GM12878 (cell line): ENCODE results near the gene ITGA4. TPM values are rescaled to one million over a fixed set of nuclear protein-coding genes. Genes with fewer than 3 reads are reported as not detected.

ENCODE experiments used
- ASH2L ChIP-seq: fragments of 300-600, 200-600 bp; sonication (generic); IDR thresholded peaks from 2 replicates; pipeline ENCODE4 v1.6.1; 2017; ENCODE audit warnings: low read depth, mild to moderate bottlenecking, borderline replicate concordance
- ATF7 ChIP-seq: fragments of 450-650 bp; IDR thresholded peaks from 2 replicates; pipeline ENCODE4 v1.6.1; 2016; ENCODE audit warnings: low read depth, mild to moderate bottlenecking
- CHD1 ChIP-seq: IDR thresholded peaks from 2 replicates; pipeline ENCODE4 v1.6.1; 2012; ENCODE audit warnings: low read depth, low read length, improper control_type of control experiment
- CREM ChIP-seq: IDR thresholded peaks from 2 replicates; pipeline ENCODE4 v1.6.1; 2014; ENCODE audit warnings: antibody characterized with exemption, low read depth
- EP300 ChIP-seq, 2 experiments: fragments of 150-350 bp in 1 of 2; IDR thresholded peaks; 2 replicates each; pipeline ENCODE4 v1.6.1; 2011 to 2012; ENCODE audit warnings: low read depth in 2 of 2, low read length in 2 of 2, borderline replicate concordance in 1 of 2, improper control_type of control experiment in 1 of 2, inconsistent platforms in 1 of 2; ENCODE audit not compliant: control insufficient read depth in 1 of 2
- ESRRA ChIP-seq: IDR thresholded peaks from 2 replicates; pipeline ENCODE4 v1.6.1; 2012; ENCODE audit warnings: mild to moderate bottlenecking, low read length, improper control_type of control experiment
- FOS ChIP-seq: IDR thresholded peaks from 3 replicates; pipeline ENCODE4 v1.6.1; 2011; ENCODE audit warnings: borderline replicate concordance; ENCODE audit not compliant: insufficient read length; ENCODE audit errors: extremely low read depth
- FOXM1 ChIP-seq: IDR thresholded peaks from 2 replicates; pipeline ENCODE4 v1.6.1; 2012; ENCODE audit warnings: low read depth, mild to moderate bottlenecking, inconsistent platforms, low read length, moderate library complexity
- HDGF ChIP-seq: fragments of 450-650 bp; IDR thresholded peaks from 2 replicates; pipeline ENCODE4 v1.6.1; 2016; ENCODE audit warnings: antibody characterized with exemption
- JUND ChIP-seq: IDR thresholded peaks from 2 replicates; pipeline ENCODE4 v1.6.1; 2012; ENCODE audit warnings: low read depth, mild to moderate bottlenecking, low read length, improper control_type of control experiment, moderate library complexity
- LARP7 ChIP-seq: fragments of 450-650 bp; IDR thresholded peaks from 2 replicates; pipeline ENCODE4 v1.6.1; 2017; ENCODE audit warnings: mild to moderate bottlenecking
- NFIC ChIP-seq: IDR thresholded peaks from 2 replicates; pipeline ENCODE4 v1.6.1; 2012; ENCODE audit warnings: low read depth, mild to moderate bottlenecking, inconsistent platforms, low read length, moderate library complexity
- NFYB ChIP-seq: IDR thresholded peaks from 2 replicates; pipeline ENCODE4 v1.6.1; 2011; ENCODE audit warnings: low read depth, mild to moderate bottlenecking, low read length, improper control_type of control experiment, moderate library complexity; ENCODE audit not compliant: insufficient read depth
- PML ChIP-seq: IDR thresholded peaks from 2 replicates; pipeline ENCODE4 v1.6.1; 2012; ENCODE audit warnings: low read length, inconsistent platforms
- POLR2A ChIP-seq: IDR thresholded peaks from 2 replicates; pipeline ENCODE4 v1.6.1; 2011; ENCODE audit warnings: low read depth, mild to moderate bottlenecking, low read length
- POLR2AphosphoS2 ChIP-seq: IDR thresholded peaks from 2 replicates; pipeline ENCODE4 v1.6.1; 2011; ENCODE audit warnings: low read depth, mild to moderate bottlenecking, low read length, improper control_type of control experiment, moderate library complexity
- RAD51 ChIP-seq: fragments of 450-650 bp; IDR thresholded peaks from 2 replicates; pipeline ENCODE4 v1.6.1; 2016; ENCODE audit warnings: moderate library complexity, mild to moderate bottlenecking, inconsistent platforms
- RB1 ChIP-seq: fragments of 450-650 bp; formaldehyde crosslinking; IDR thresholded peaks from 2 replicates; pipeline ENCODE4 v1.6.1; 2017; ENCODE audit warnings: mild to moderate bottlenecking, borderline replicate concordance
- SIN3A ChIP-seq: IDR thresholded peaks from 2 replicates; pipeline ENCODE4 v1.6.1; 2012; ENCODE audit warnings: low read depth, low read length, improper control_type of control experiment
- SPI1 ChIP-seq: IDR thresholded peaks from 2 replicates; pipeline ENCODE4 v1.6.1; 2011; ENCODE audit warnings: low read depth, mild to moderate bottlenecking, low read length, moderate library complexity, borderline replicate concordance; ENCODE audit not compliant: insufficient read depth
- YBX1 ChIP-seq: fragments of 450-650 bp; IDR thresholded peaks from 2 replicates; pipeline ENCODE4 v1.6.1; 2016; ENCODE audit warnings: antibody characterized with exemption
- YY1 ChIP-seq: IDR thresholded peaks from 2 replicates; pipeline ENCODE4 v1.6.1; 2011; ENCODE audit warnings: low read depth, mild to moderate bottlenecking, low read length
- ZBED1 ChIP-seq: IDR thresholded peaks from 2 replicates; pipeline ENCODE4 v1.6.1; 2016; ENCODE audit warnings: borderline replicate concordance
- ZBTB4 ChIP-seq: fragments of 450-650 bp; formaldehyde crosslinking; IDR thresholded peaks from 2 replicates; pipeline ENCODE4 v1.4.0; 2022; ENCODE audit warnings: mild to moderate bottlenecking, moderate library complexity
- polyA plus RNA-seq, 11 experiments: library from polyadenylated mRNA; depleted of rRNA in 4 of 11; unstranded in 6 of 11; stranded (reverse) in 5 of 11; fragments of >200 nt; fragmentation: Nextera tagmentation in 4 of 11; fragmentation: Illumina TruSeq in 1 of 11; extraction: Ambion mirVana in 4 of 11; extraction: Trizol in 1 of 11; gene quantifications; 1 replicate in 1 of 11; 2 replicates in 10 of 11; pipeline versions ENCODE4 v1.2.1 to v1.2.3, GENCODE V29; 2011 to 2016; ENCODE audit warnings: inconsistent platforms in 2 of 11, missing spikeins in 2 of 11, low read depth in 1 of 11
- total RNA-seq, 4 experiments: library from RNA; depleted of rRNA in 3 of 4; stranded (reverse); fragments of >200 nt in 3 of 4; fragmentation: Illumina TruSeq in 1 of 4; extraction: Trizol in 1 of 4; gene quantifications; 2 replicates each; pipeline versions ENCODE4 v1.2.1 to v1.2.3, GENCODE V29; 2013 to 2021
- TF ChIP-seq, protein P1 (sequence below): fragments of 450-650 bp; IDR thresholded peaks from 2 replicates; pipeline ENCODE4 v1.6.1; 2014; ENCODE audit warnings: mild to moderate bottlenecking
- TF ChIP-seq, protein P2 (sequence below): fragments of 450-650 bp; conservative IDR thresholded peaks from 2 replicates; pipeline ENCODE4 v1.6.1; 2017; ENCODE audit warnings: mild to moderate bottlenecking, moderate library complexity

The ITGA4 gene
- total and polyA plus RNA-seq, 10 of the 15 experiments (the other 5 are each of a cell fraction or from before 2014, with no cell fraction given) = 12.4 to 87.9 (median 63.5) TPM

DNA sequence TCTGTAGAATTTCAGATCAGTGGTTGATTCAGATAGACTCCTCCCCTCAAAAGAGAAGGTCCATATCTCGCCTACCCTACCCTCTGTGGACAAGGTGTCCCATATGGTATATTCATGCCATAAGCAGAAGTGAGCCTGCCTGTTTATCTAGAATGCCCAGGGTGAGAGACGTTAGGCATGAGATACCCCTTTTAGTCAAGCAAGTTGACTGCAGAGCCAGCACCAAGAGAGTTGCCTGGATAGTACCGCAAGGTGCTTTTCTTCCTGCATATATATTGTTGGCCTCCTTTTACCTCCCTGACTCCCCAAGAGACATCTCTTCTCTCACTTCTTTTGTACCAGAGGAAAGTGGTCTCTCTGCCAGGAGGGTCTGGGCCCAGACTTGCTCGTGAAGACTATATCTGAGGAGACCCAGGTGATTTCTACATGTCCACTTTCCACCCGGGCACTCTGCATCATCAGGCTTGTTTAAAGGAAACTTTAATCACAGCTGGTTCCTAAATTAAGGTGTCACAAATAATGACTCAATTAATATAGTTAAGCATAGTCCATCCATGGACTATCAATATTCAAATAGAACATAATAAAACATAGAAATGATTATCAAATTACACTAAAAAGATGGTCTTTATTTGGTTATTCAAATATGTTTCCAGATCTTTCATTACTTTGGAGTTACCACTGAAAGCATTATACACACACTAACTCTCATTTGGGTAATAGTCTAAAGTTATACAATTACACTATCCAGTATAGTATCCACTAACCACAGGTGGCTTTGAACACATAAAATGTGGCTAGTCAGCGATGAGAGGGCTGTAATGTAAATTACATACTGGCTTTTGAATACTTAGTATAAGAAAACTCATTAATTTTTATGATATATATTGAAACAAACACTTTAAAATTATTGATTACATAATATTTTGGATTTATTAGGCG lies 4.1 kb downstream of the ITGA4 start (continued):
- TF ChIP-seq, protein P1, sequence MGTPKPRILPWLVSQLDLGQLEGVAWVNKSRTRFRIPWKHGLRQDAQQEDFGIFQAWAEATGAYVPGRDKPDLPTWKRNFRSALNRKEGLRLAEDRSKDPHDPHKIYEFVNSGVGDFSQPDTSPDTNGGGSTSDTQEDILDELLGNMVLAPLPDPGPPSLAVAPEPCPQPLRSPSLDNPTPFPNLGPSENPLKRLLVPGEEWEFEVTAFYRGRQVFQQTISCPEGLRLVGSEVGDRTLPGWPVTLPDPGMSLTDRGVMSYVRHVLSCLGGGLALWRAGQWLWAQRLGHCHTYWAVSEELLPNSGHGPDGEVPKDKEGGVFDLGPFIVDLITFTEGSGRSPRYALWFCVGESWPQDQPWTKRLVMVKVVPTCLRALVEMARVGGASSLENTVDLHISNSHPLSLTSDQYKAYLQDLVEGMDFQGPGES = no peak
- TF ChIP-seq YBX1 (no peak), RB1 (no peak), YY1 (no peak), JUND (no peak), RAD51 (no peak), FOS (no peak), SIN3A (no peak), CHD1 (no peak), HDGF (no peak), NFYB (no peak), ATF7 (no peak), SPI1 (peak; percentile 29; the same call in 1 of the 2 replicates), EP300 (IDR thresholded peaks at IDR 0.05; ENCODE audit: borderline replicate concordance in 1 of 2, control insufficient read depth in 1 of 2, low read depth in 2 of 2, low read length in 2 of 2) (no peak), ZBED1 (no peak), CREM (no peak), POLR2A (peak; percentile 51), FOXM1 (no peak), LARP7 (no peak), PML (no peak), NFIC (peak; percentile 29; the same call in 1 of the 2 replicates), POLR2AphosphoS2 (no peak), ESRRA (no peak), ZBTB4 (CRISPR knock-in tag) (no peak), ASH2L (0 out of 2 replicates have a peak, but pooled peaks have one; percentile 8)
- TF ChIP-seq, protein P2, sequence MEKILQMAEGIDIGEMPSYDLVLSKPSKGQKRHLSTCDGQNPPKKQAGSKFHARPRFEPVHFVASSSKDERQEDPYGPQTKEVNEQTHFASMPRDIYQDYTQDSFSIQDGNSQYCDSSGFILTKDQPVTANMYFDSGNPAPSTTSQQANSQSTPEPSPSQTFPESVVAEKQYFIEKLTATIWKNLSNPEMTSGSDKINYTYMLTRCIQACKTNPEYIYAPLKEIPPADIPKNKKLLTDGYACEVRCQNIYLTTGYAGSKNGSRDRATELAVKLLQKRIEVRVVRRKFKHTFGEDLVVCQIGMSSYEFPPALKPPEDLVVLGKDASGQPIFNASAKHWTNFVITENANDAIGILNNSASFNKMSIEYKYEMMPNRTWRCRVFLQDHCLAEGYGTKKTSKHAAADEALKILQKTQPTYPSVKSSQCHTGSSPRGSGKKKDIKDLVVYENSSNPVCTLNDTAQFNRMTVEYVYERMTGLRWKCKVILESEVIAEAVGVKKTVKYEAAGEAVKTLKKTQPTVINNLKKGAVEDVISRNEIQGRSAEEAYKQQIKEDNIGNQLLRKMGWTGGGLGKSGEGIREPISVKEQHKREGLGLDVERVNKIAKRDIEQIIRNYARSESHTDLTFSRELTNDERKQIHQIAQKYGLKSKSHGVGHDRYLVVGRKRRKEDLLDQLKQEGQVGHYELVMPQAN = no peak
